GM19452 (cell line): Measurements from ENCODE around the gene BANP.
"Not testable (repeated sequence)": the region's sequence is repeated elsewhere in the genome, so short reads cannot be mapped to it uniquely, and the experiment has no call there.

ENCODE experiments used
- ATAC-seq: cut with Tn5 transposase; IDR thresholded peaks from one replicate; pipeline ENCODE4 v1.9.1; 2021; ENCODE audit not compliant: unreplicated experiment

The BANP gene

GRCh38 chr16:88026964-88027938 lies 76.0 kb downstream of the BANP start:
- ATAC-seq, result no peak

DNA sequence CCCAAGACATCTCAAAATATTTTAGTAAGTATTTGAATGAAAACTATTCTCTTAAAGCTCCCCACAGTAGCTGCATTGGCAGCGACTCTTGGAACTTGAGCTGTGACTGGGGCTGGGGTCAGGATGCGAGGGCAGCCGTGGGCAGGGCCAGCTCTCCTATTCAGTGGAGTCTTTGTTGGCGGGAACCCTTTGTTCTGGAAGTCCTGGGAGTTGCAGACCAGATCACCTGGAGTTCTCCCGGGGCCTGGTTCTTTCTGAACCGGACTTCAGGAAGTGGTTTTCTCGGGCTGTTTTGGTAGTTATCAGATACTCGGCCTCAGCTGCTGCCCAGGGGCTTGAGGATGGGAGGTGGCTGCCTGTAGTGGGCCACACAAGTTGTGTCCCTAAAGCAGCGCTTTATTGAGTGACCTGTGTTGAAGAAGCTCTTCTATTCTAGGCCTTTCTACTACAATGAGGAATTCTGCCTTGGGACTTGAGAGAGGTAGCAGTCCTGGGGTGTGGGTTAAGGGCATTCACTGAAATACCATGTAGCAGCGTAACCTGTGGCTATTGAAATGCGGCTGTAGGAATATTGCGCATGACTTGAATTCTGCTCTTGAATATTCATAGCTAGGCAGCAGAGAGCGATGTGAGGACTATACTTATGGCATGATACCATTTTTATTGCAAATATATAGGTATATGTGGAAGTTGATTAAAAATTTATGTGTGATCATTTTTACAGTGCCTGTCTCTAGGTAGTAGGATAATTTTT lies 77.1 kb downstream of the BANP start:
- ATAC-seq, result not testable (repeated sequence)

DNA sequence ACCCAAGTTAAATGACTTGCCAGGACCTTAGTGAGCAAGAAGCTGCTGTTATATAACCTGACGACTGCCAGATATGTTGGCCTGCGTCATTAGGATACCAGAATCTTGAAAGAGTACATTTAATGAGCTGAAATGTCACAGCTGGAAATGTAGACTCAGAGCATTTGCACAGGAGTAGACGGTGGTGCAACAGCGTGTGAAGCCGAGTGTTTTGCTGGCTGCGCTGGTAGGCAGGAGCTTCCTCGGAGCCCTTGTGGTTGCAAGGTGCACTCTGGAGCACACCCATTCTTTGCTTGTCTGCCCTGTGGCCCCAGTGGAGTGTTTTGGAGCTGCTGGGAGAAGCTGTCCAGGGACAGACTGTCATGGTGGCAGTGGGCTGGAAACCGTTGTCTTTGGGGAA lies 79.3 kb downstream of the BANP start:
- ATAC-seq, result no peak

GRCh38 chr16:88030961-88031360 lies 79.7 kb downstream of the BANP start:
- ATAC-seq, result not testable (repeated sequence)

GRCh38 chr16:88033003-88033740 lies 81.9 kb downstream of the BANP start:
- ATAC-seq, result not testable (repeated sequence)

GRCh38 chr16:88034770-88035169 lies 83.5 kb downstream of the BANP start:
- ATAC-seq, result no peak

- ATAC-seq, result no peak
Measured at GRCh38 chr16:88035292-88035691, 84.1 kb downstream of the BANP start.

- ATAC-seq, result not testable (repeated sequence)
Measured at GRCh38 chr16:88035884-88036639, 84.8 kb downstream of the BANP start.

DNA sequence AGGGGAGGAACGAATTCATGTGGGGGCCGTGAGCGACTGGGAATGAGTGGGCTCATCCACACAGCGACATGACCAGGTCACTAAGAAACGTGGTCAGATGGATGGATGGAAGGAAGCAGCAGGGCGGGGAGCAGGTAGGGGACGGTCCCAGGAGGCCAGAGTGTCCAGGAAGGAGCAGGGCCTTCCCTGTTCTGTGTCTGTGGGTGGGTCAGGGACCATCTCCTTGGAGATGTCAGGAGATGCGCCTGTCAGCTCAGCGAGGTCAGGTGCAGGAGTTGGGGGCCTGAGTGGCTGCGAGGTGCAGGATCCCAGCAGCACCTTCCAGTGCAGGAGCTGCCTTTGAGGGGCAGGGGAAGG lies 85.4 kb downstream of the BANP start:
- not testable (repeated sequence) for ATAC-seq

GRCh38 chr16:88037359-88037758 lies 86.1 kb downstream of the BANP start:
- ATAC-seq, result not testable (repeated sequence)

DNA sequence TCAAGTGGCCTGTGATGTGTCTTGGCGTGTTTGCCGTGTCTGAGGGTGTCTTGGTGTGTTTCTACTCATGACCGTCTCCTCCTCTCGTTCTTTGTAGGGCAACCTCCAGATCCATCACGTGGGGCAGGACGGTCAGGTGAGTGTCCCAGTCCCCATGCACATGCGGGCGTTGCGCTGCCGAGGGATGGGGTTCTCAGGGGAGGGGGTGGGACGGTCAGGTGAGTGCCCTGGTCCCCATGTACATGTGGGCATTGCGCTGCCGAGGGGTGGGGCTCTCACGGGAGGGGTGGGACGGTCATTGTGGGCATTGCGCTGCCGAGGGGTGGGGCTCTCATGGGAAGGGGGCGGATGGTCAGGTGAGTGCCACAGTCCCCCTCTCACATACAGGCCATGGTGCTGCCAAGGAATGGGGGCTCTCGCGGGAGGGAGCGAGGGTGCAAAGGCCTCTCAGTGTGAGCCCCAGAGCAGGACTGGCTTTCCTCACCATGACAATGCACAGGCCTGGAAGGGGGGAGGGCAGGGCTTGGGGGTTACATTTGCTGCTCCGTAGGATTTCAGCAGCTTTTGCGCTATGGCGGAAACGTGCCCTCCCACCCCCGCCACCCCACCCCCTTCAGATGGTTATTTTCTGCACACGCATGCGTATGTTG lies 86.8 kb downstream of the BANP start:
- ATAC-seq, result not testable (repeated sequence)

GRCh38 chr16:88038526-88038908 lies 87.3 kb downstream of the BANP start:
- not testable (repeated sequence) for ATAC-seq

DNA sequence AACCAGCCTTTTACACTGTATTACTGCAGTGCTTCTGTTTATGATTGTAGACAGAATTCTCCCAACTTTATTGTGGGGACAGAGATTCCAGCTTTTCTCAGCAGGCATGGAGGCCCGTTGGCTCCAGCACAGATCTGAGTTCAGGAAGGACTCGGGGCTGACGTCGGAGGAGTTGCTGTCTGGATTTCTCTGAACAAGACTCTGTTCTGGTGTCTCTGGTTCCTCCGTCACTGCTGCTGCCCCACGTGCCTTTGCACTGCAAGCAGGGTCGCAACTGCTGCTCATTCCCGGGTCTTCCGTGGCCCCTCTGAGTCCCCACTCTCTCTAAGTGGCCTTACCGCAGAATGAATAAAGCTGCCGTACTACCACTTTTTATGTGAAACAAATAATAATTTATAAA lies 88.4 kb downstream of the BANP start:
- ATAC-seq, result no peak

- ATAC-seq, result not testable (repeated sequence)
Measured at GRCh38 chr16:88040196-88040876, 89.1 kb downstream of the BANP start.

- ATAC-seq, result not testable (repeated sequence)
Measured at GRCh38 chr16:88040877-88041244, 89.6 kb downstream of the BANP start.

DNA sequence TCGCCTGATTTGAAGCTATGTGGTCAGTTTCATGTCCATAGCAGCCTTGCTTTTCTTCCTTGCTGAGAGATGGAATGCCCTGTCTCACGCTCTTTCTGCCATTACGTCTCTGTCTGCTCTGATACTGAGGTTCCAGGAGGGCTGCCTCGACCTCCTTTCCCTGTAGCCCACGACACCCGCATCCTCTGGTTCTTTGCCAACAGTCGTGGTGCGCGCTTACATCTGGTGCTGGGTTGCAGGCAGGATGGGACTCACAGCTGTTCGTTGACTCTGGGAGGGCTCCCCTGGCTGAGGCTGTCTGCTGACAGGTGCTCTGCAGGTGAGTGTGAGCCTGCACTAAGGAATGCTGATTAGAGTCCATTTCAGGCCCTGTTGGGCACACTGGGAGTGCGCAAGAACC lies 90.3 kb downstream of the BANP start:
- not testable (repeated sequence) for ATAC-seq

DNA sequence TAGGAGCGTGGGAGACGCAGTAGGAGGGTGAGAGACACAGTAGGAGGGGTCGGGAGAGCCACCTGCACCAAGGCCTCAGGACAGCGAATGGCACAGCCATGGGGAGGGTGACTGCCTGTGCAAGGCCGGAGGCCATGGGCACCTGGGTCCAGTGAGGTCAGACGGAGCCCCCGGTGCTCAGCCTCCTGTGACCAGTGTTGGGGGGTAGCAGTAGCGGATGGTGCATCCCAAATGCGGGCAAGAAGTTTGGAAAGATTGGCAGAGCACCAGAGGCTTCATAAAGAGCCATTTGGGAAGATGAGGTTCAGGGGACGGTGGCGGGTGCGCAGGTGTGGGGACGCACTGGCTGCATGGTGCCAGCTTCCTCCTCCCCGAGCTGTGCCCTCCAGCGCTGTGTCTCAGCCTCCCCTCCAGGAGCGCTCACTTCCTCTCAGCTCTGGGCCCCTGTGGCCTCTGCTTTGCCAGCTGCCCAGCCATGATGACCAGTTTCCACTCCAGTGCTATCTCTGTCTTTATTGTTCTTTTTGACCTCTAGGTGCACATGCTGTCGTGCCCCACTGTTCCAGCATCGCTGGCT lies 90.8 kb downstream of the BANP start:
- not testable (repeated sequence) for ATAC-seq

DNA sequence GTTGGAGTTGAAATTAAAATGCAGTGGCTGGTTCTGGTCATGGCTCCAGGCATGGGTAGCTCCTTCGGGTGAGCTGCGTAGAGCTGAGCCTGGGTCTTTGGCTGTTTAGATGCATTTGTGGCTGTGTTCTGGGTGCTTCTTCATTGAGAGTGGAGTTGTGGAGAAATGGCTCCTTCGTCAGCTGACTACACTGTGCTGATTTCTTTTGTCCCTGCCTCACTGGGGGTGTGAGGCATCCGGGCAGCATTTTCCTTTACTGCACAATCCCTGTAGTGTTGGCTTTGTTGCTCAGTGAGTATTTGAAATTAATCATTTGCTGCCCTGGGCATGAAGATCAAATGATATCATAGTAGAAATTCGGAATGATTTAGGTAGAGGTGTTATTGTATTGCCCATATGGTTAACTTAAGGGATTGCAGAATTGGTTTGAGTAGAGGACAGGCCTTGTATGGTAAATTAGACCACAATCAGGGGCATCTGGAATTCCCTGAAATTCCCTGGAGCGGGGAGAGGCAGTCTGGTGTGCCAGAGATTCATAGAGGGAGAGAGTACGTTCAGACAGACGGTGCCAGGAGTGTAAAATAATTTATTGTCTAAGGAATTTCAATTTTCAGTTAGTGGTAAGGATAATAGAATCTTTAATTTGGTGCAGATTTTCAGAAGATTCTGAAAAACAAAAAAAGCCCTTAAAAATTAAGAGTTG lies 92.1 kb downstream of the BANP start:
- not testable (repeated sequence) for ATAC-seq
